ENCODE measurements around the gene FHDC1.
A peak's percentile ranks its signal among the peaks of the same experiment; 100 is the strongest.

The FHDC1 gene

DNA sequence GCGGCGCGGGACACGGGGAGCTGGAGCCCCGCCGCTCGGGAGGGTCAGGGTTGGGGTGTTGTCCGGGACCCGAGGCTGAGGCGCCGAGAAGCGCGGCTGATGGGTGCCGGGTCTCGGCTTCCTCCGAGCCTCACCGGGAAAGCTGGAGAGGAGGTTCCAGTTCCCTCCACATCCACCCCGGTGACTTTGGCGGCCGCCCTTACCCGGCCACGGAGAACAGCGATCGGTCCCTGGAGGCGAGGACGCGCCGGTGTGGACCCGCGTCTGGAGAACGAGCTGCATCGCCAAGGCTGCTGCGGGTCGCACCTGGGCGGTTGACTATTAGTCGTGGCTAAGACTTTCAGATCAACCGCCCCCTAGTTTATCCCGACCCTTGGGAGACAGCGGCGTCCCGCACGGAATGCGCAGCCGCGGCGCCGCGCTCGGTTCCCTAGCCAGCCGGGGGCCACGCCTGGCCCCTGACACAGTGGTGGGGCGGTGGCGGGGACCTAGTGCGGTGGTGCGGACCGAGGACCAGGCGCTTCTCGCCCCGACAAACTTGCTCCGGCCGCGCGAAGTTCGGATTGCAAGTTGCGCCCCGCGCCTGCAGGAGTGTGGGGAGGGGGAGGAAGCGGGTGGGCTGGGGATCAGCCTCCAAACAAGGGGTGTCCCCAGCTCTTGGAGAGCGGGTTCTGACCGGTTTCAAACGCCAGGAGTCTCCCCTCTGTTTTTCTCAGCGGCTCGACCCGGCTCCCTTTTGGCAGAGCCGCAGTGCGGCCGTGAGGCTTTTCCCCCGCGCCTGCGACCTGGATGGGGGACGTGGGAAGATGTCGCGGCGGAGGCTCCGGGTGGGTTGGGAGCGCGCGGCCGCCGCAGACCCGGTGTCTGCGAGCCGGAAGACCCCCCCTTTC is 568 bp downstream of the FHDC1 start:
- no peak for DNase-seq

DNA sequence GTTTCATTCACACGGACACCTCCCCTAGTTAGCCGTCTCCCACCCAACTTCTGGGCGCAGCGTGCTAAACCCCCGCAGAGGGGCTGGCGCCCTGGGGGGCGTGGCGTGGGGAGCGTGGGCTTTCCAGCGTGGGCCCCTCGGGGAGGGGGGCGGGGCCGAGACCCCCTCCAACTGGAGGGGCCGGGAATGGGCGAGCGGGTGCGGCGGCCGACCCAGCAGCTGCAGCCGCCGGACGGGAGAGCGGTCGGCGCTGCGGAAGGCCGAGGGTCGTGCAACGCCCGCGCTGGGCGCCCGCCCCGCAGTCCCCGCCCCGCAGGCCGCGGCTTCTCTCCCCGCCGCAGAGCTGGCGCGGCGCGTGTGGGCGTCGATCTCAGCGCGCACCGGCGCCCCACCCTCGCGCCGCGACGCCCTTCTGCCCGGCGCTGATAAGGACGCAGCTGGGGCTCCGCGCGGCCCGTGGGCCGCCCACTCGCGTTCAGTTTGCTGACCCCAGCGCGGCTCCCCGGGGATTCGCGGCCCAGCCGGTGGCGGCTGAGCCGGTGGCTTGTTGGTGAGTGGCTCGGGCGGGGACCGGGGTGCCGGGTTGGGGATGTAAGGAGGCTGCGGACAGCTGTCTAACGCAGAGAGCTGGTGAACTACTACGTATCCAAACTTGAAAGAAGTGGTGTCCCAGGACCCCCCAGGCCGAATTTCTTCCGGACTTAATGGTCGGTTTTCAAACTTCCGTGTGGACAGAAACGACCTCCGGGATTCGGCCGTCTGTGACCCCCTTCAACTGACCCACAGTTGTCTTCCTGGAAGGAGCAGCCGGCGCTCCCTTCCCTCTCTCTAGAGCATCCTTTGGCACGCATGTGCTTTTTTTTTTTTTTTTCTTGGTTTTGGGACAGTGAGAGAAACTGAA is 1.5 kb downstream of the FHDC1 start:
- peak; percentile 10 for DNase-seq

DNA sequence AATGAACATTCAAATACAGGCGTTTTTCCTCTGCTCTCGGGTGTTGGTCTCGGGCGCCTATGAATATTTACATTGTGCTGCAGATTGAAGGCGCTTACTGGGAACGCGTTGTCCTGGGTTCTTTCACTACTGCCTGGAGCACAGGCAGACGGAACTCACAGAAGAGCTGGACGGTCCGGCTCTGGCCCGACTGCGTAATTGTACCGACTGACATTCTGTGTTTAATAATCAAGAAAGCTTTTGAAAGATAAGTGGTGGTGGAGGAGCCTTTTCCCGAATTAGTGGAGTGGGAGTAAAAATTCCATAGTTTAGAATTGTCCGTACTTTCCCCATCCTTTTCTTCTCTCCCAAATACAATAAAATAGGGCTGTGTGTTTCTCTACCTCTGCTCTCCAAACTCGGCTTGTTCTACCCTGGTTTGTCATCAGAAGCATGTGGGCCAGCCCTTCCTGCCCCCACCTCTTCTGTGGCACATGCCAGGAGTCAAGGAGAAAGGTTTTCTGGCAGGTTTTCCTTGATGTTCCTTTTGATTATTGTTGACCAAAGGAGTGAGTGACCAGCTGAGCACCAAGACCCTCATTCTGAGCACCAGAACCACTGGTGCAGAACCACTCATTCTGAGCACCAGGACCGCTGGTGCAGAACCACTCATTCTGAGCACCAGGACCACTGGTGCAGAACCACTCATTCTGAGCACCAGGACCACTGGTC is 2.3 kb downstream of the FHDC1 start:
- no peak for DNase-seq

DNA sequence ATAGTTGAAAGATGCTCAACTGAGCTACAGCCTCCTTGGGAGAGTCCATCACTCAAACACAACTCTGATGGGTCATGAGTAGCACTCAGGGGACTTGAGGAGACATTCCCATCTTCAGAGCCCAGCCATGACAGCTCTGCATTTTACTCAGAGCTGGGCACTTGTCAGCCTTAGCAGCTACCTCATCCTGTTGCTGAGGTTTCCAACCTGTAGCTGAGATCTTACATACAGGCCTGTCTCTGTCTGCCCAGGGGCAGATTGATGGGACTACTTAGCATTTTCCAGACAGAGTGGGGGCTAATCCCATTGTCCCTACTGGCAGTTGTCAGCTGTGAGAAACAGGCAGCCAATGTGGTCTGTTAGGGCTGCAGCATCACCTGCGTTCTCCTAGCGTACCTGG is 3.5 kb downstream of the FHDC1 start:
- no peak for DNase-seq

DNA sequence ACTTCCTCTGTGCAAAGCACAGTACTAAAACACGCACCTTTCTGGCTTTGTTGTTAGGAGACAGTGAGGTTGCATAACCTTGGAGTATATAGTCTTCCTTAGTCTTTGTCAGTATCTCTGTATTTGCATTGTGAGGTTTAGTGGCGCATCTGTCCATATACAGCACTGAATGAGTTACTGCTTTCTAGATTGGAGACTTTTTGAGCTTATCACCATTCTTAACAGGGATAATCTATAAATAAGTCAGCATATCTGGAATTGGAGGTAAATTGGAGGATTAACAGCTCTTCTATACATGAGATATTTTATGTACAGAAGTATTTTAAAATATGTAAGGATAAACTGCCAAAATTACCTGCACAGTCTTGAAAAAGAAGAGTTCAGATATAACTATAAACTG is 4.3 kb downstream of the FHDC1 start:
- DNase-seq, result no peak

DNA sequence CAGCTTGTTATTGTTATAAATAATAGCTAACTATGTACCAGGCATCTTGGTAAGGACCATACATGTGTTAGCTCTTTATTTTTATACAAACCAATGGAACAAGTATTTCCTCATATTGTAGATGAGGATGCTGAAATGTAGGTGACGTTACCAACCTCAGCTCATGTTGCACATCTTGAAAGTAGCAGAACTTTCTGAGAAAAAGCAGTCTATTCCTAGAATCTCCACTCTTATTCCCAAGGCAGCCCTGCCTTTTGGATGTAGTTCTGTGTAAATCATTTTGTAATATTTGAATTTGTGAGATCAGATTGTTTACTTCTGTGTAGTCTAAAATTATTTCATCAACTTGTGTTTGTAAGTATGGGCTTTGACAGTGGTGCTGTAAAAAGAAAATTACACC is 5.3 kb downstream of the FHDC1 start:
- DNase-seq, result no peak

DNA sequence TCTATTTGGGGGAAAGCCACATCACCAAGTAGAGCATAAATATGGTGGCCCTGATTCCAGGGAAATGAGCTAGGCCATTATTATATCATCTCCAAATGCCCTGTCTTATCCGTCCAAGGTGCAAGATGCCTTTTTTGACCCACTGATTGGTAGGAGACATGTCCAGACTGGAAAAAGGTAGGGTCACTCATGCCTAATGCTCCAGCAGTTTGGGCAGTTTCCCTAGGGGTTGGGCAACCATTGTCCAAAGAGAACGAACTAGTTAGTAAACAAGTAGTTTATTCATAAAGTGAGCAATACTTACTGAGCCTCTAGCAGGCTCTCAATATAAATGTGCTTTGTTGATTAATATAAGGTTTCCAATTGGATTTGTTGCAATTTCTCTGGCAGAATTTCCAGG is 6.2 kb downstream of the FHDC1 start:
- DNase-seq, result no peak

DNA sequence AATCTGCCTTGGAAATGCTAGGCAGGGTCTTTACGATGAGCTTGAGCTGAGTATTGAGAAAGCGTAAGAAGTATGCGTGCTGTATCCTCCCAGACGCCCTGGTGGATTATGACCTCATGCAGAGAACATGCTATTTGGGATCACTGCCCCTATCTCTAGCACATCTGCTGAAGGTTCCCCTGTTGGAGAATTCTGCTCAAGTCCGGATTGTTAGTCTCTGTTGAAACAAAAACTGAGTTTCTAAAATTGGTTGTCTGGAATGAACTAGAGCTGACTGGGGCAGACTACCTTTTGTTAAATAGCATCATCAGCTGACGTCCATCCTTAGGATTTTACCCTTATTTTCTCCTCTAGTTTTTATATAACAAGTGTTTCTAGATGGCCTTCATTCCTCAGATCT is 7.5 kb downstream of the FHDC1 start:
- DNase-seq, result no peak

DNA sequence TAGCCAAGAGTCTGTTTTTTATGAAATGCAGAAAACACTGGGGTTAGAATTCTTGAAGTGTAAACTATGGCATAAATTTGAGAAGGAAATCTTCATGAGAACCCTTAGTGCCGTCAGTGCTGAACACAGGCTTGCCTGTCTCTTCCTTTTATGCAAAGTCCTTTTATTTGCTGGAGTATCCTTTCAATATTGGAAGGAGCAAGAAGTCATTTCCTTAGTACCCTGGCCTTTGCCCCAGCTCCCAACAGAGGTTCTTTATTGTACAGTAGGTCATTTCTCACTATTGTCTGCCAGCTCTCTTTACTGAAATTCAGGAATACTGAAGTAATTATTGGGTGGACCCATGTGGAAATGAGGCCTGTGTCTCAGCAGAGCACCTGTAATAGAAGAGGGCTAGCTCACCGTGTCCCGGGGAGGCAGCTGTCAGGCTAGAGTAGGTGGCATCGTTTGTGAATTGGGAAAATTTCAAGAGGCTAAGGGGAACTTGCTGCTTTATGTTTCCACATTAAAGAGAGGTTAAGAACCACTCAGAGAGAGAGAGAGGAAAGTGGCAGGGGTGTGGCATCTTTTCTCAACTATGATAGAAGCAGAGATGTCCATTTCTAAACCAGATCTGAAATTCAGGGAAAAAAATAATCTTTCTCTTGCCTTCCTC is 8.7 kb downstream of the FHDC1 start:
- DNase-seq, result no peak

DNA sequence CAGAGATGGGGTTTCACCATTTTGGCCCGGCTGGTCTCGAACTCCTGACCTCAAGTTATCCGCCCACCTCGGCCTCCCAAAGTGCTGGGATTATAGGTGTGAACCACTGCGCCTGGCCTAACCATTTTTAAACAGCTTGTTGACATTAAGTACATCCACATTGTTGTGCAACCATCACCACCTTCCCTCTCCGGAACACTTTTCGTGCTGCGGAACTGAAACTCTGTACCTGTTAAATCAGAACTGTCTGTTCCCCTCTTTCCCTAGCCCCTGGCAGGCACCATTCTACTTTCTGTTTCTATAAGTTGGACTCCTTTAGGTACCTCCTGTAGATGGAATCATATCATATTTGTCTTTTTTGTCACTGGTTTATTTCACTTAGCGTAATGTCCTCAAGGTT is 9.5 kb downstream of the FHDC1 start:
- no peak for DNase-seq

DNA sequence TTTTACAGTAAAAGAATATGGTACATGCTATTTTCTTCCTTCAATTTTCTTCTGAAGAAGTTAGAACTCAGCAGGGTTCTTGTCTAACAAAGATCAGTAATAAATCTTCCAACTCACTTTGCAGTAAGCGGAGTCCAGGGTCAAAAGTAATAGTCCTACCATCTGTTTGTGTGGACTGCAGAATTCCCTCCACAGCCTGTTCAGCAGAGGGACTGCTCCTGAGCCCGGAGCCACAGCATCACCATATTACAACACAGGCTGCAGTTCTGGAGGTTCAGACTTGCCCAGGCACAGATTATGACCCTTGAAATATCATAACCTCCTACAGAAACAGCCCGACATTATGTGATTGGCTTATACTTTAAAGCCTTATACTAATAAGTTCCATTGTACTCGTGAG is 10.3 kb downstream of the FHDC1 start:
- no peak for DNase-seq

DNA sequence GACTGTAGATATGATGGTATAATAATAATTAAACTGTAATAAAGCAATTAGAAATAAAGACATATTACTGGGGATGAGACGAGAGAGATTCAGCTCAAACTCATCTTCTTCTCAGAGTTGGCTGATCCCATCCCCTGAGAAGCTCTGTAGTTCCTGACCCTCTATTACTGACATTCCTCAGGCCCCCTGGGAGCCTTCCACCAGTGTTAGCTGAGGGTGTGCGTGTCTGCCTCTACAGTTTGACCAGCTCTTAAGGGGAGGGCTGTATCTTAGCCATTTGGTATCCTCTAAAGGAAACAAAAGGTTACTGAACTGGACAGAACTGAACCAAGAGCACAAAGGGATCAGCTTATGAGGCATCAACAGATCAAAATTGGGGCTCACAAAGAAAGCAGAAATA is 11.2 kb downstream of the FHDC1 start:
- DNase-seq, result no peak

DNA sequence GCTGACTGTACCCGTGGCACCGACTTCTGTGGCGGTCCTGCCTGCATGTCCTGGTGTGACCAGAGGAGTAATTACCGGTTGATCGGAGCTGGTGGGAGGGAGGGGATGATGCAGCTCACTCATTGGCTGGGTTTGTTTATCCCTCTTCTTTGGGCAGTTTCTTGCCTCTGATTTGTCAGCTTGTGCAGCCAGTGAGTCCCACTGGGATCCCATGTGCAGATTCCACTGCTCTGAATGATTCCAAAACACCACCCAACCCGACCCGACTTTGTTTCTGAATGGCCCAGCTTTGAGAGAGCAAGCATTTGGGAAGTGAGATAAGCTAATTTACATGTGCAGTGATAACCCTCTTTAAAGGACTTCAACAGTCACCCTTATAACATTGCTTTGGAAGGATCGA is 13.8 kb downstream of the FHDC1 start:
- no peak for DNase-seq

DNA sequence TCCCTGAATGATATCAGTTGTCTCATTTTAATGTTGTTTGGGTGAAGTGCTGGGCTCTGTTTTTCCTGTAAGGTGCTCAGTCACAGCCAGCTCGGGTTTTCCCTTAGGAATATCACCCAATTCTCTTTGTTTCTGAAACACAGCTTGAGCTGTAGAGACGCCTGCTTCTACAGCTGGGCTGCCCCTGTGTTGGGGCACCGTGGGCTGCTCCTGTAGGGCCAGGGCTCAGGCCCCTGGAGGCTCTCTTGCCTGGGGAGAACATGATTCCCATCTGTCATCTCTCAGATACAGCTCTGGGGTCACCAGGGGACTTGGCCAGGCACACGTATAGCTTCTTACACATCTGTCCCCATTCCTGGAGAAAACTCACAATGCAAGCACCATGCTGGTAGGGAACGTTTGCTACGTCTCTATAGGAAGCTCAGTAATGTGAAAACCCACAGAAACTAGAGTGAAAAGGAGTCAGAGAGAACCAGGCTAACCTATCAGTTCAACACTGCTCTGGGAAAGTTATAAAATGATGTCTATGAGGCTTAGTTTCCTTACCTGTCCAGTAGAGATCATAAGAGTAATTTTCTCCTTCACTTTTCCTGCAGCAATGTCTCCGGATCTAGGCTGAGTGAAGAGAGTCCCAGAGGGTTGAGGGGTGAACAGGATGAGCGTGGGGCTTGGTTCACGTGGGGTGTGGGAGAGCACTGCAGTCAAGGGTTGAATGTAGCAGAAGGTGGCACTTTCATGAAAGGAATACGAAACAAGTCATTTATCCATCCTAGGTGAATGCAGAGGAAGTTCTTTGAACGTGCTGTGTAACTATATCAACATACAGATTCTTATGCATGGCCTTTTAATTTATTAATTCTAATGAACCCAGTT is 14.5 kb downstream of the FHDC1 start:
- DNase-seq, result no peak

DNA sequence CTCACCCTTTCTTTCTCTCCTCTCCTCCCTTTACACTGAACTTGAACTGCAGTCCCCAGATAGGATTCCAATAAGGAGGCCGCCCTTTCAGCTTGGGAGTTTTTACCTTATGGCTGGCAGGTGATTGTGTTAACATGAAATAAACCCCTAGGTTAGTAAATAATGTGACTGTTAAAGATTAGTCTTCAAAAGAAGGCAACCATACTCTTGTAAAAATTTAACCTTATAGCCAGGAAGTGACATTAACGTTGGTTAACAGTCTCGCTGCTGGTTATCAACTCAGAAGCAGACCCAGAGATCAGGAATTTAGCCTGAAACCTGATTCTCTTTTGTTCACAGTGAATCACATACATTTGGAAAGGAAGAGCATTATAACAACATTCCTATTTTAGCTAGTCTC is 15.2 kb downstream of the FHDC1 start:
- no peak for DNase-seq

DNA sequence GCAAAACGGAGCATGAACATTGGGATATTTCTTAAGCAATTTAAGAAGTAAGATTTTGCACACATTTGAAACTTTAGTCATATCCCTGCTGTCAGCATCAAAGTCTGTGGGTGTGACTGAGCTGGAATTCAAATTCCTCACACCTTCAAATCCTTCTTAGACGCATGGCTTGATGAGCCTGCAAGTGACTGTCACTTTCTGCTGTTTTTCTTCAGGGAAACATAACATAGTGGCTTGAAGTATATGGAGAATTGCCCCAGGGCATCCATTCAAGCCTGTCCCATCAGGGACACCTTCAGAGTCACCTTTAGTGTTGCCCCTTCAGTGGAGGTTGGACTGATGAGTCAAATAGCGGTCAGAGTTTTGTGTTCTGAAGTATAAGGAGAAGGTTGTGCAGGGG is 17.4 kb downstream of the FHDC1 start:
- no peak for DNase-seq

DNA sequence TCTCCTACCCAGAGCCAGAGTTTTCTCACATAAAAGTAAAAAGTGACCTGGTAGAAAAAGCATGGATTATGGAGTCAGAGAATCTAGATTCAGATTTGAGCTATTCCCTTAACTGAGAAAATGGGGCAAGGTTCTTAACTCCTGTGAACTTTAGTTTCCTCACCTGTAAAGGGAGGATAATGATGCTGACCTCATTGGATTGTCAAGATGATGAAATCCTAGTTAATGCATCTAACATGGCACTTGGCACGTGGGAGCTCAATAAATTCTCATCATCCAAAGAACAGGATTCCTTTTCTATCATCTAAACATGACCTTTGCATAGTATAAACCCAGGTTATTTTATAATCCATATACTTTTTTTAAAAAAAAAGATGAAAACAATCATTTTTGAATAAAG is 18.6 kb downstream of the FHDC1 start:
- DNase-seq, result no peak

DNA sequence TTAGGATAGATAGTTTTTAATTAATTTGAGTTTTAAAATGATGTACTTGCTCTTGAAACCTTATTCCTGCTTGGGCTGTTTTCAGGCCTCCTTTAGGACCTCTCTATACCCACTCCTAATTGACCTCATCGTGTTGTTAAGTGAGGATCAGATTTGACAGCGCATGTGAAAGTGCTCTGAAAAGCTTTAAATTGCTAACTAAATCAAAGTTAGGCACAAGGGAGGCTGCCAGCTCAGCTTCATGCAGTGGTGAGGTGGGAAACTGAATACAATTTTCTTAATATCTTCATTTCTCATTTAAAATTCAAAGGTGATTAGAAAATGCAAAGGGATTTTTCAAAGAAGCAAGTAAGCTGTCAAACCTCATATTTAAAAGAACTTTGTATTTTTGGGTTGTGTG is 20.0 kb downstream of the FHDC1 start:
- DNase-seq, result no peak

DNA sequence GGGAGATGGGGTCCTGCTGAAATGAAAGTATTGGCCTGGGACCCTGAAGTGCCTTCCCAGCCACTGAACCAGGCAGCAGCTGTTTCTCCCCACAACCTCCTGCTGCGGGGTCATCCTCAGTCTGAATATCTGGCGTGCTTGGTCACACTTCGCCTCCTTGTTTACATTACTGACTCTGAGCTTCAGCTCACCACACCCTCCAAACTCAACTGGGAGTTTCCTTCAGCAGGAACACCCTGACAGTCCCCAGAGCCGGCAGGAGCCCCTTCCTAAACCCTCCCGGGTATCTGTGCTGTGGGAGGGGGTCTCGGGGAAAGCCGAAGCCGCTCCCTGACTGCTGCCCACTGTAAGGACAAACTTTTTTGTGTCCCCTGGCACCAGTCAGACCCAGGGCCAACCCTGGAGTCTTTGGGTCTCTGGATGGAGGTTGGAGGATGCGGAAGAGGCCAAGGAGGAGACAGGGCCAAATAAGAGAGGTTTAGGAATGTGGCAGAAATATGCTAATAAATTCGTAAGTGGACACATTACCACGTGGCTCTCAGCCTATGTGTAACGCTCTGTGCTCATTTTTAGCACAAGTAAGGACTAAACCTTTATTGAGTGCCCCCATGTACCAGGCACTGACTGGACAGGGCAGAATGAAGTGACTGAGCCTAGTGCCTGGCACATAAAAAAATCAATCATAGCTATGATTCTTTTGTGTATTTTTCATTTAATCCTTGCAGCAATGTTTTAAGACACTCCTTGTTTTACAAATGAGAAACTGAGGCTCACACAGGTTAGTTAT is 20.7 kb downstream of the FHDC1 start:
- no peak for DNase-seq

DNA sequence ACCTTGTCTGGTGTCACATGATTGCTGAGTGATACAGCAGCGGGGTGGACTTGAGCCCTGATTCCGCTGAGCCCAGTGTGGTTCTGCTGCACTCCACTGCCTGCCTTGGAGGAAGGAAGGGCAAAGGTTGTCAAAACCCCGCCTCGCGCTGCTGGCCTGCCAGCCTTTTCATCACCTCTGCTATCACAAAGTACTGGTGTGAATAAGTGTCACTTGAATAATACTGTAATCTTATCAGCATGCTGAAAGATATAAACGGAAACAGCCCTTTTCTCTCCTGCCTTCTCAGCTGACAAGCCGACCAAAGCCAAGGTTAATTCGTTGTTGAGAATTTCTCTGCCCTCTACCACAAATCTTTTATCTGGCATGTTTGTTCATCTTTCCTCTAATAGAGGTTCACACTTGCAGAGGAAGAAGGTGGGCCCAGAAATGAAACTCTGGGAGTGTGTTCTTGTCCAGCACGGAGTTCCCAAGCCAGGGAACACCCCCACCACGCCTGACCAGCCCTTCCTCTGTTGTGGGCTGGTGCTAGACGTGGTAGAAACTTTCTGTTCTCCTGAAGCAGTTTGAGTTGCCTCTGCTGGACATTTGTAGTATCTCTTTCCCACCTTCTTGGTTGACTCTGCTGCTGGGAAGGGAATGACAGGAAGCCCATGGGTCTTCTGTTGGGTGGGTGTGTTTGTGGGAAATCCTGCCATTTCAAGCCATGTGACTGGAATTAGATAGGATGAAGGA is 21.5 kb downstream of the FHDC1 start:
- DNase-seq, result no peak

Measured in DMS153 (cell line).